Hepatocyte (in vitro differentiated cells): ENCODE measurements around the gene ZFHX3.

Source experiments
- CTCF ChIP-seq: fragments of 200-600 bp; sonication (generic); IDR thresholded peaks from 2 replicates; pipeline ENCODE4 v1.5.1; 2016; ENCODE audit warnings: antibody characterized with exemption, mild to moderate bottlenecking; ENCODE audit not compliant: poor library complexity
- EZH2 ChIP-seq: fragments of 200-600 bp; sonication (generic); IDR thresholded peaks from 2 replicates; pipeline ENCODE4 v1.6.1; 2016; ENCODE audit warnings: antibody characterized with exemption, mild to moderate bottlenecking, borderline replicate concordance

DNA sequence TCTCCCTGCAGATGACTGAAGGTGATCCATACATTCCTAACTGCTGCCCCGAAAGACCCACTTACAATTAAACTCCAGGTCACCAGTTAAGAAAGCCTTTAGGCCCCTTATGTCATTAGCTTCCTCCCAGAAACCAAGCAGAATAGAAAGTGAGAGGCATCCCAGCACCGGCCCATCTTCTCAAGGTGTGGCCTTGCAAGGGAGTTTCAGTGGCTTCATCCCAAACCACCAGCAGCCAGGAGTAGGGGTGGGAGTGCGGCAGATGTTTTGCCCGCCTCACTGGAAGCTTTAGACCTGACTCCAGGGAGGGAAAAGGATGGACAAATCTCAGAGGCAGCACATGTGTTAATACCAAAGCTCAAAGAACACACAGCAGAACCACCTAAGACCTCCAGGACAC, 5.1 kb downstream of the ZFHX3 start:
- TF ChIP-seq CTCF = no peak
- no peak for TF ChIP-seq EZH2
